Activated CD4-positive, alpha-beta T cell treated with anti-CD3 and anti-CD28 coated beads, Interleukin-2, amount 50 U/mL, for 48 hours (primary cell): ENCODE measurements around the gene CAPN1.
"Not testable (repeated sequence)": the region's sequence is repeated elsewhere in the genome, so short reads cannot be mapped to it uniquely, and the experiment has no call there.

Experiments
- DNase-seq, 2 experiments: peaks; one replicate each; pipeline ENCODE4 v3.0.0-alpha.2; 2020

CAPN1 gene

DNA sequence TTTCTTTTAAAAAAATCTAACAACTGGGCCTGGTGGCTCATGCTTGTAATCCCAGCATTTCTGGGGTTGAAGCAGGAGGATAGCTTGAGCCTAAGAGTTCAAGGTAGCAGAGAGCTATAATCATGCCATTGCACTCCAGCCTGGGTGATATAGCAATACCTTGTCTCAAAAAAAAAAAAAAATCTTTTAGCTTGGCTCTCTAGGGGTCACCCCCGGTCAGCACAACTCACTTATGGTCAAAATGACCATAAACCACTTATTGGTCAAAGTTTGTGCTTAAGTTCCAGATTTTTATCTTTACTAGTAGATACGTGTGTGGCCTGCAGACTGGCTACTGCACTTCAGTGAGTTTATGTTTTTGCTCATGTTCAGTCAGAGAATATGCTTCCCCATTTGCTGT is 18.0 kb upstream of the CAPN1 start:
- no peak for DNase-seq

GRCh38 chr11:65165410-65166317 is 16.1 kb upstream of the CAPN1 start:
- DNase-seq, result no peak

- no peak for DNase-seq
Measured at GRCh38 chr11:65166893-65167292, 14.8 kb upstream of the CAPN1 start.

- no peak for DNase-seq
Measured at GRCh38 chr11:65167656-65168055, 14.1 kb upstream of the CAPN1 start.

DNA sequence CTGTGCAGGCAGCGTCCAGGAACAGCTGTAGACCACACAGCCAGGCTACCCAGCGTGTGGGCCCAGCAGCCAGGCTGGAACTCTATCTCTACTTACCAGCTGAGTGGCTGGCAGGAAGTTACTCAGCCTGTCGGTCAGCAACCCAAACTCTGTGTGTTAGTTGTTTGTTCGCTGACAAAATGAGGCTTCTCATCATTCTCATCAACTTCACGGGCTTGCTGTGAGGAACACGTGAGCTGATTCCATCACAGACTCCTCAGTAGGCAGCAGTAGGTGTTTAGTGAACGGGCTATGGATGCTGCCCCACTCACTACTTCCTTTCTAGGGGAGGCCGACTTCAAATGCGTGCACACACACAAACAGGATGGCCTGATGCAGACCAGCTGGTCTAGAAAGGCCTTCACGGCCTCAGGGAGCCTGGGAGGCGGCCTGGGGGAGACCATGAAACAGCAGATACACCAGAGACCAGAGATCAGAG is 12.5 kb upstream of the CAPN1 start:
- DNase-seq, result no peak

DNA sequence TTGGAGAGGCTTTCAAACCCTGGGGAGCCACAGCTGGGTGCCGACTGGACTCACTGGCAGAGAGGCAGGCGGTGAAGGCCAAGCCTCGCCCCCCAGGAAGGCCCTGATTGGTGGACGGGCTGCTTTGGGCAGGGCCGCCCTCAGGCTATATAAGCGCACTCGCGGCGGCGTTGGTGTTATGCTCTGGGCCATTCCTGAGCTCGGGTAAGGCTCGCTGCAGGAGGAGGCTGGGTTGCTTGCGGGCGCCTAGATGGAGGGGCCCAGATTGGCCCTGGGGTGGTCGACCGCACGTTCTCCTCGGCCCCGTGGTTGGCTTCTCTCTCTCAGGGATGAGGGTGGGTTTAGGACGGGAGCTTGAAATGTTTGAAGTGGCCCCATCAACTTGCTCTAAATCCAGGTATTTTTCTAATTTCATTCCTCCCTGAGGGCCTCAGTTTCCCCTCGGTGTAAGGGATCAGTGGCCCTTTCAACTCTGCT is 11.6 kb upstream of the CAPN1 start, which contains the start of gene SPDYC:
SPDYC (plus strand) TSS at position 176 of the 477 bp plus-strand sequence. CDS start 1,125 bp downstream, outside the sequence.
- no peak for DNase-seq

GRCh38 chr11:65172600-65172999 is 9.1 kb upstream of the CAPN1 start:
- no peak for DNase-seq

DNA sequence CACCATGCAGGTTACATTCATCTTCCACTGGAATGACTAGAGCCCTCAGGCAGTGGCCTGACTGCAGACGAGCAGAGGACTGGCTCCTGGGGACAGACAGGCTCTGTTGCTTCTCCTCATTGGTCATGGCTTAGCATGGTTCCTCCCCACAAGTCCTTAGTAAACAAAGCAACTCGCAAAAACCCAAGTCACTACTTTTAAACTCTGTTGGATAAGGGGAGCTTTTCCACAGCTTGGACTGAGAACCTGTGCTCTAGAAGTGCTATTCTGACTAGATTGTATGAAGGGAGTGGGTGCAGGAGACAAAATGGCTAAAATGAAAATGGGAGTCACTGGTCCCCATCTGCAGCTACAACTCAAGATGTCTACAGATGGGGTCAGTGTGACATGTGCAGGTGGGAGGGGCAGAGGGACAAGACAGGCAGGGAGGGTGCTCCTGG is 7.1 kb upstream of the CAPN1 start:
- not testable (repeated sequence) for DNase-seq

GRCh38 chr11:65180877-65181568 is 705 bp upstream of the CAPN1 start:
- peak; percentile 68 to 69 for DNase-seq

DNA sequence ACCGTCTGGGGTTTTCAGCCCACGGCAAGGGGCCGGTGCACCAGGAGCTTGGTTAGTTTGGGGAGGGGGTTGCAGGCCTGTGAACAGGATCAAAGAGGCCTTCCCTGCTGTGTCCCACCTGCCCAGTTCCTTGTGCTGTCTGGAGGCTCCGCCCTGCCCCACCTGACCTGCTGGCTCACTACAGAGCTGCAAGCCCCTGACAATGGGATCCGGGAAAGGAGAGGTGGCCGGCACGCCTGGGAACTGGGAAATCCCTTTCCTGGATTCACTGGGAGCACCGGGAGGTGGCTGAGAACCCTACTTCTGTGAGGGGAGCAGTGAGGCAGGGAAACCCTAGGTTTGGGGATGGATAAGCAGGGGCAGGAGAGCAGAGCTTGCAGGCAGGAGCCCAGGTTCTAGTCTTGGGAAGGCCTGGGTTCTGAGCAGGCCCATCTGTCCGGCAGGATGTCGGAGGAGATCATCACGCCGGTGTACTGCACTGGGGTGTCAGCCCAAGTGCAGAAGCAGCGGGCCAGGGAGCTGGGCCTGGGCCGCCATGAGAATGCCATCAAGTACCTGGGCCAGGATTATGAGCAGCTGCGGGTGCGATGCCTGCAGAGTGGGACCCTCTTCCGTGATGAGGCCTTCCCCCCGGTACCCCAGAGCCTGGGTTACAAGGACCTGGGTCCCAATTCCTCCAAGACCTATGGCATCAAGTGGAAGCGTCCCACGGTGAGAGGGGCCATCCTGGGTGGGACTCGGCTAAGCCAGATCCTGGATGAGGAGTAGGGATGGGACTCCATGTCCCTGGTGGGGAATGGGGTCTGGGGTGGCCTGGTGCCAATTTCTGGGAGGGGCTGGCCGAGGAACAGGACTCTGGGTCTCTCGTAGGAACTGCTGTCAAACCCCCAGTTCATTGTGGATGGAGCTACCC is 786 bp downstream of the CAPN1 start:
- DNase-seq, result peak; percentile 24 to 35

DNA sequence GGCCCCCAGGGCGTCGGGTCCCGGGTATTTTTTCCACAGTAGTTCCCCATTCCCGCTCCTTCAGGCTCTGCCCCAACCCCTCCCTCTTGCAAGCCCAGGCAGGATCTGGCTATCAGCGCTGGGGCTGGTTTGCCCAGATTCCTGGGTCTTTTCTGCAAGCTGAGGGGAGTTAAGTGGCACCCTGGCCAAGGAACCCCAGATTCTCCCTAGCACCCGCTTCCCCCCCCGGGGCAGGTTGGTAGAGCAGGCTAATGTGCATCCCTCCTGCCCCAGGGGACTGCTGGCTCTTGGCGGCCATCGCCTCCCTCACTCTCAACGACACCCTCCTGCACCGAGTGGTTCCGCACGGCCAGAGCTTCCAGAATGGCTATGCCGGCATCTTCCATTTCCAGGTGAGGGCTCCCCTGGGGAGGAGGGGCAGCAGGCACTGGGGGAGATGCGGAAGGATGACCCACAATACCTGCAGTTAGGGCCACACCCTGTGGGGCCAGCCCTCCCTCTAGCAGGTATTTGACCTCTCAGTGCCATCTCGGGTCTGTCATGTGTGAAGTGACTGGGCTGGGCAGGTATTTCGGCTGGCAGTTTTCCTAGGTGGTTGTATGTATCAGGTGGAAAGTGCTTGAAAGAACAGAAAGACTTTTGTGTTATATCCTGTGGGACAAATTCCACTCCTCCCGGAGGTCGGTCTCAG is 1.6 kb downstream of the CAPN1 start:
- no peak for DNase-seq

DNA sequence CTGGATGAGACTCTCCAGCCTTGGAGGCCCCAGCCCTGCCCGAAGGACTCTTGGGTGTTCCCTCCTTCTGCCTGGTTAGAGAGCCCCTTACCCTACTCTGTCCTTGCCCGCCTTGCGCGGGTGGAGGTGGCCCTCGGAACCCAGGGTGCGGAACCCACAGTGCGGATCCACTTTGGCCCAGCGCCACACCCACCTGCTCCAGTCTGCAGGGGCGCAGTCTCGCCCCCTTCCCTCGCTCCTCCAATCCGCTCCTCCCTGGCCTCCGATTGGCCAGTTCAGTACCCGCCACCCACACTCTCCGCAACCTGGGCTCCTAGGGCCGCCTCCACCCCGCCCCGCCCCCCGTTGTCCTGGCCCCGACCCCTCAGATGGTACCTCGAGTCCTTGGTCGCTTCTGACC is 2.4 kb downstream of the CAPN1 start:
- DNase-seq, result no peak

DNA sequence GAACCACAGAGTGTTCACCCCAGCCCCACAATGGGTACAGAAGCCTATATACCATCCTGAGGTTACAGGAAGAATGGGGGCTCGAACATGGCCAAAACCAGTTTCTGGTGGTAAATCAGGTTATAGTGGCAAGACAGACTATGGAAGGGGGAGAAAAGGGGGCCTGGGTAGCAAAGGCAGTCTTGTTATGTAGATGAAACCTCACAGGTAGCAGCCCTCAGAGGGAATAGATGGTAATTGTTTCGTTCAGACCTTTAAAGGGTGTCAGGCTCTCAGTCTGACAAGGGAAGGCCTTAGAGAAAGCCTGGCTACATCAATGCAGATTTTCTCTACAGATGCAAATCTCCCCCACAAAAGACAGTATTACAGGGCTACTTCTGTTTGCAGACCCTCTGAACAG is 3.4 kb downstream of the CAPN1 start:
- no peak for DNase-seq

DNA sequence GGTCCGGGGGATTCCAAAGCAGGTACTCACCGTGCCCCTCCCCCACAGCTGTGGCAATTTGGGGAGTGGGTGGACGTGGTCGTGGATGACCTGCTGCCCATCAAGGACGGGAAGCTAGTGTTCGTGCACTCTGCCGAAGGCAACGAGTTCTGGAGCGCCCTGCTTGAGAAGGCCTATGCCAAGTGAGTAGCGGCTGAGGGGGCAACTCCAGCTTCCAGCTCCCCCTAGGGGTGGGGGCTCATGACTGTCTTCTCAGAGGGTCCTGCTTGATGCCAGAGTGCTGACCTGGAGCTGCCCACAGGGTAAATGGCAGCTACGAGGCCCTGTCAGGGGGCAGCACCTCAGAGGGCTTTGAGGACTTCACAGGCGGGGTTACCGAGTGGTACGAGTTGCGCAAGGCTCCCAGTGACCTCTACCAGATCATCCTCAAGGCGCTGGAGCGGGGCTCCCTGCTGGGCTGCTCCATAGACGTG is 4.2 kb downstream of the CAPN1 start:
- no peak for DNase-seq

- no peak for DNase-seq
Measured at GRCh38 chr11:65186701-65187100, 5.0 kb downstream of the CAPN1 start.

GRCh38 chr11:65187146-65187675 is 5.5 kb downstream of the CAPN1 start:
- no peak for DNase-seq

DNA sequence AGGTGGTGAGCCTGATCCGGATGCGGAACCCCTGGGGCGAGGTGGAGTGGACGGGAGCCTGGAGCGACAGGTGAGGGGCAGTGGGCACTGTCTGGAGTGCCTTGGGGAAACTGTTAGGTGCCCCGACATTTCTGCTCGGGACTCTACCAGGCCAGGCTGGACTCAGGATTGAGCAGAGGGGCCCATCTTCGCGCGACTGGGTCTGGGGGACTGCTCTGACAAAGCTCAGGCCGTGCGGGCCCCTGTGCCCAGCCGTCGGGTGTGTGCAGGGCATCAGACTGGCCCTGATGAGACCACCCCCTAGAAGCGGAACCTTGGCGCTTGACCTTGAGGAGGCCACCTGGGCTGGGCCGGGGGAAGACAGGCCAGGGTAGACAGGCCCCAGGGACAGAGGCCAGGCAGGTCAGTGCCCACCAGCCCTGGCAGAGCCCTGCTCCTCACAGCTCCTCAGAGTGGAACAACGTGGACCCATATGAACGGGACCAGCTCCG is 6.3 kb downstream of the CAPN1 start:
- no peak for DNase-seq

DNA sequence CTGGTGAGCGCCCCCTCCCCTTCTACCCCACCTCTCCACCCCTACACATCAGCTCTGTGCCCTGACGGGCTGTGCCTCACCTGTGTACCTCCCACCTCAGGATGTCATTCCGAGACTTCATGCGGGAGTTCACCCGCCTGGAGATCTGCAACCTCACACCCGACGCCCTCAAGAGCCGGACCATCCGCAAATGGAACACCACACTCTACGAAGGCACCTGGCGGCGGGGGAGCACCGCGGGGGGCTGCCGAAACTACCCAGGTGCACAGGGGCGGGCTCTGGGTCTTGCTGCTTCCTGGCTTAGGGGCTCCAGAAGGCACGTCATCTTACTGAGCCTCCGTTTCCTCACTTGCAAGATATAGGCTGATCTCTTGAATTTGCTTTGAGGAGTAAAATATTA is 6.8 kb downstream of the CAPN1 start:
- no peak for DNase-seq

DNA sequence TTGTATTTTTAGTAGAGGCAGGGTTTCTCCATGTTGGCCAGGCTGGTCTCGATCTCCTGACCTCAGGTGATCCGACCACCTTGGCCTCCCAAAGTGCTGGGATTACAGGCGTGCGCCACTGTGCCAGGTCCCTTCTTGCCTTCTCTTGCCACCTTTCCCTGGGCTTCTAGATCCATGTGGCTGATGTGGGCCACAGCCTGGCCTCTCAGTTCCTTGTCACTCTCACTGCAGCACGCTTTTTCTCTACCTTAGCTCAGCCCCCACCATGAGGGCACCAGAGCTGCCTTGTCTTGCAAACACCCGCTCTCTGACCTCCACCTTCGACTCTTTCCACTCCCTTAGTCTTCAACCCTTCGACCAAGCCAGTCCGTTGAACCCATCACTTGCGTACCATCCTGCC is 7.5 kb downstream of the CAPN1 start:
- DNase-seq, result no peak

- DNase-seq, result no peak
Measured at GRCh38 chr11:65194564-65194963, 12.8 kb downstream of the CAPN1 start.

DNA sequence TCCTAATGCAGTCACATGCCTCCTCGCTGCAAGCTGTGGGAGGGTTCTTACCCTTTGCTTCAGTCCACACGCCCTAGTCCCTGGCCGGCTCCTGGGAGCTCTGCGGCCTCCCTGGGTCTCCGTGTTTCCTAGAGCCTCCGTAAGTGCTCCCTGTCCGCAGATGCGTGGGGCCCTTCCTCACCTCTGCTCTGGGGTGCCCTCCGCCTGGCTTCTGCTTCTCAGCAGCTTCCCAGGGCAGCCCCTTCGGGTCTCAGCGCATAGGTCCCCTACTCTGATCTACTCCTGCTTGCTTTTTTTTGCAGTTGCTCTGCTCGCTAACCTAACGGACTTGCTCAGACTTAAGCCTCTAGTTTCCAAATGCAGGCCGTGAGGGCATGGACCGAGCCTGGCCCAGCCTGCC is 22.4 kb downstream of the CAPN1 start:
- DNase-seq, result no peak
